ENCODE measurements around the gene IGF1R.

IGF1R gene

DNA sequence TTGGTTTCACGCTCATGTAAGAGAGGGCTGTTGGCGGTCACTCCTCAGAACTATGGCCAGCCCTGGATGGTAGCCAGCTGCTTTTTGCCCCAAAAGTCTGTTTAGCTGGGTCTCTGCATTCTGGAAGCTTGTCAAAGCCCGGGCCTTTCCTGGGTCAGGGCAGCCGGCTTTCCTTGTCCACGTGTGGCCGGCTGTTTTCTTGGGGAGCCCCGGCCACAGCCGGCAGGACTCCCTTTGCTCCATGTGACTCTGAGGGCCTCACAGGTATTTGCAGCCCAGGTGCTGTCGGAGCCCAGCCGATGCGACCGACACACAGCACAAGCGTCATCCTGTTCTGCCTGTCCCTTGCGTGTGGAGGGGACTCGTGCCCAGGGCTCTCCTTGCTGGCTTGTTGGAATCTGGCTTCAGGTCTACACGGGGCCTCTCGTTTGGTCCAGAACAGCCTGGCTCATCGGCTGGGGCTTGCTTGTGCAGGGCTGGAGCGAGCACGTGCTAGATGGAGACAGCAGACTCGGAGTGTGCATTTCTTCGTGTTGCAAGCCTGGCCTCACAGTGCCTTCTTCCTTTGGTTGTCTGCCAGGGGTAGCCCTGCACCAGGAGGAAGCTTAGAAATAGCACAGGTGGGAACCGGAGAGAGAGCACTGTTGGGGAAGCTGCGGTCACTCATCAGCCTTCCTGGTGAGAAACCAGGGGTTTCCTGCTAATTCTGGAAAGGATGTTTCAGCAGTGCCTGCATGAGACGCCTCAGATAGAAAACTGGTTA, 307.8 kb downstream of the IGF1R start:
- Histone ChIP-seq H3K36me3 (replicated peaks; ENCODE audit: low read depth, low read length) (no peaks in the 10 kb centered on the region), H3K9me3 (ENCODE audit: insufficient read depth, low read length) (no peaks in the 10 kb centered on the region), H3K9ac (ENCODE audit: low read length) (no peak overlapping the region), H3K4me1 (ENCODE audit: low read length) (peaks cover 3% of the 10 kb centered on the region; the same call in 1 of the 2 replicates), H3K4me2 (ENCODE audit: low read length) (no peak overlapping the region), H3K79me2 (ENCODE audit: low read length) (no peaks in the 10 kb centered on the region), H4K20me1 (ENCODE audit: insufficient read depth, low read length) (no peaks in the 10 kb centered on the region; the same call in 1 of the 2 replicates), H3K27ac (ENCODE audit: low read length) (no peak overlapping the region), H3K27me3 (ENCODE audit: low read depth, low read length) (no peaks in the 10 kb centered on the region), H3K4me3 (ENCODE audit: low read length) (no peak overlapping the region), H2AFZ (ENCODE audit: low read depth, low read length) (no peak overlapping the region)
- TF ChIP-seq, protein P1, sequence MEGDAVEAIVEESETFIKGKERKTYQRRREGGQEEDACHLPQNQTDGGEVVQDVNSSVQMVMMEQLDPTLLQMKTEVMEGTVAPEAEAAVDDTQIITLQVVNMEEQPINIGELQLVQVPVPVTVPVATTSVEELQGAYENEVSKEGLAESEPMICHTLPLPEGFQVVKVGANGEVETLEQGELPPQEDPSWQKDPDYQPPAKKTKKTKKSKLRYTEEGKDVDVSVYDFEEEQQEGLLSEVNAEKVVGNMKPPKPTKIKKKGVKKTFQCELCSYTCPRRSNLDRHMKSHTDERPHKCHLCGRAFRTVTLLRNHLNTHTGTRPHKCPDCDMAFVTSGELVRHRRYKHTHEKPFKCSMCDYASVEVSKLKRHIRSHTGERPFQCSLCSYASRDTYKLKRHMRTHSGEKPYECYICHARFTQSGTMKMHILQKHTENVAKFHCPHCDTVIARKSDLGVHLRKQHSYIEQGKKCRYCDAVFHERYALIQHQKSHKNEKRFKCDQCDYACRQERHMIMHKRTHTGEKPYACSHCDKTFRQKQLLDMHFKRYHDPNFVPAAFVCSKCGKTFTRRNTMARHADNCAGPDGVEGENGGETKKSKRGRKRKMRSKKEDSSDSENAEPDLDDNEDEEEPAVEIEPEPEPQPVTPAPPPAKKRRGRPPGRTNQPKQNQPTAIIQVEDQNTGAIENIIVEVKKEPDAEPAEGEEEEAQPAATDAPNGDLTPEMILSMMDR (IDR thresholded peaks at IDR 0.05; ENCODE audit: low read depth, low read length) = no peak
- no peak for TF ChIP-seq EZH2phosphoT487 (IDR thresholded peaks at IDR 0.05; ENCODE audit: low read depth)

- no peaks in the 10 kb centered on the region for H3K9me3 ChIP-seq (ENCODE audit: insufficient read depth, low read length)
- H3K27me3 ChIP-seq (ENCODE audit: low read depth, low read length) = no peaks in the 10 kb centered on the region
- H3K9ac ChIP-seq (ENCODE audit: low read length) = no peak overlapping the region
- H2AFZ ChIP-seq (ENCODE audit: low read depth, low read length) = no peak overlapping the region
- H3K27ac ChIP-seq (ENCODE audit: low read length) = no peak overlapping the region
- no peak overlapping the region for H3K4me3 ChIP-seq (ENCODE audit: low read length)
- H3K36me3 ChIP-seq (replicated peaks; ENCODE audit: low read depth, low read length) = peaks cover 3% of the 10 kb centered on the region
- no peak overlapping the region for H3K4me2 ChIP-seq (ENCODE audit: low read length)
- H3K4me1 ChIP-seq (ENCODE audit: low read length) = peaks cover 3% of the 10 kb centered on the region; the same call in 1 of the 2 replicates
- no peak for TF ChIP-seq EZH2phosphoT487 (IDR thresholded peaks at IDR 0.05; ENCODE audit: low read depth)
- TF ChIP-seq, protein P1 (IDR thresholded peaks at IDR 0.05; ENCODE audit: low read depth, low read length) = no peak
- H3K79me2 ChIP-seq (ENCODE audit: low read length) = no peaks in the 10 kb centered on the region
- no peaks in the 10 kb centered on the region; the same call in 1 of the 2 replicates for H4K20me1 ChIP-seq (ENCODE audit: insufficient read depth, low read length)
Observed at GRCh38 chr15:98956796-98957553, 308.6 kb downstream of the IGF1R start.

DNA sequence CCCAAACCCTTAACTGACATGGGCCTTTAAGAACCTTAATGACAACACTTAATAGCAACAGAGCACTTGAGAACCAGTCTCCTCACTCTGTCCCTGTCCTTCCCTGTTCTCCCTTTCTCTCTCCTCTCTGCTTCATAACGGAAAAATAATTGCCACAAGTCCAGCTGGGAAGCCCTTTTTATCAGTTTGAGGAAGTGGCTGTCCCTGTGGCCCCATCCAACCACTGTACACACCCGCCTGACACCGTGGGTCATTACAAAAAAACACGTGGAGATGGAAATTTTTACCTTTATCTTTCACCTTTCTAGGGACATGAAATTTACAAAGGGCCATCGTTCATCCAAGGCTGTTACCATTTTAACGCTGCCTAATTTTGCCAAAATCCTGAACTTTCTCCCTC, 309.3 kb downstream of the IGF1R start:
- H3K9ac ChIP-seq (ENCODE audit: low read length) = no peak overlapping the region
- H3K4me2 ChIP-seq (ENCODE audit: low read length) = no peak overlapping the region
- H3K79me2 ChIP-seq (ENCODE audit: low read length) = no peaks in the 10 kb centered on the region
- H3K27me3 ChIP-seq (ENCODE audit: low read depth, low read length) = no peaks in the 10 kb centered on the region
- no peak overlapping the region for H2AFZ ChIP-seq (ENCODE audit: low read depth, low read length)
- no peaks in the 10 kb centered on the region for H3K4me1 ChIP-seq (ENCODE audit: low read length)
- no peak overlapping the region for H3K4me3 ChIP-seq (ENCODE audit: low read length)
- no peaks in the 10 kb centered on the region for H3K9me3 ChIP-seq (ENCODE audit: insufficient read depth, low read length)
- TF ChIP-seq EZH2phosphoT487 (IDR thresholded peaks at IDR 0.05; ENCODE audit: low read depth) = no peak
- TF ChIP-seq, protein P1 (IDR thresholded peaks at IDR 0.05; ENCODE audit: low read depth, low read length) = no peak
- H4K20me1 ChIP-seq (ENCODE audit: insufficient read depth, low read length) = no peaks in the 10 kb centered on the region; the same call in 1 of the 2 replicates
- peaks cover 3% of the 10 kb centered on the region for H3K36me3 ChIP-seq (replicated peaks; ENCODE audit: low read depth, low read length)
- no peak overlapping the region for H3K27ac ChIP-seq (ENCODE audit: low read length)

DNA sequence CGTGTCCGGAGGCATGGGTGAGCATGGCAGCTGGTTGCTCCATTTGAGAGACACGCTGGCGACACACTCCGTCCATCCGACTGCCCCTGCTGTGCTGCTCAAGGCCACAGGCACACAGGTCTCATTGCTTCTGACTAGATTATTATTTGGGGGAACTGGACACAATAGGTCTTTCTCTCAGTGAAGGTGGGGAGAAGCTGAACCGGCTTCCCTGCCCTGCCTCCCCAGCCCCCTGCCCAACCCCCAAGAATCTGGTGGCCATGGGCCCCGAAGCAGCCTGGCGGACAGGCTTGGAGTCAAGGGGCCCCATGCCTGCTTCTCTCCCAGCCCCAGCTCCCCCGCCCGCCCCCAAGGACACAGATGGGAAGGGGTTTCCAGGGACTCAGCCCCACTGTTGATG, 309.7 kb downstream of the IGF1R start:
- Histone ChIP-seq H3K36me3 (replicated peaks; ENCODE audit: low read depth, low read length) (peaks cover 3% of the 10 kb centered on the region), H3K4me3 (ENCODE audit: low read length) (no peak overlapping the region), H3K4me1 (ENCODE audit: low read length) (no peaks in the 10 kb centered on the region), H3K4me2 (ENCODE audit: low read length) (no peak overlapping the region), H3K9ac (ENCODE audit: low read length) (no peak overlapping the region), H3K27me3 (ENCODE audit: low read depth, low read length) (no peaks in the 10 kb centered on the region), H3K27ac (ENCODE audit: low read length) (no peak overlapping the region), H2AFZ (ENCODE audit: low read depth, low read length) (no peak overlapping the region), H4K20me1 (ENCODE audit: insufficient read depth, low read length) (no peaks in the 10 kb centered on the region), H3K9me3 (ENCODE audit: insufficient read depth, low read length) (no peaks in the 10 kb centered on the region), H3K79me2 (ENCODE audit: low read length) (no peaks in the 10 kb centered on the region)
- TF ChIP-seq, protein P1 (IDR thresholded peaks at IDR 0.05; ENCODE audit: low read depth, low read length) = no peak
- no peak for TF ChIP-seq EZH2phosphoT487 (IDR thresholded peaks at IDR 0.05; ENCODE audit: low read depth)
